Liver (tissue), 9 donors: ENCODE results near the gene MARCHF3. TPM values are rescaled to one million over a fixed set of nuclear protein-coding genes. Genes with fewer than 3 reads are reported as not detected.

Source experiments
- DNase-seq: peaks from one replicate; pipeline ENCODE4 v3.0.0-alpha.2; 2017; ENCODE audit warnings: low spot score
- H3K27ac ChIP-seq, 2 donors: one replicate each; pipeline ENCODE4 v1.7.0; 2013; ENCODE audit warnings: inconsistent platforms in 2 of 2, low read length in 2 of 2, control low read depth in 1 of 2, low read depth in 1 of 2, mild to moderate bottlenecking in 1 of 2
- H3K27me3 ChIP-seq, 4 donors: one replicate each; pipeline versions ENCODE4 v1.6.1 to v1.7.0; 2013; ENCODE audit warnings: low read length in 3 of 4, inconsistent platforms in 1 of 4, mild to moderate bottlenecking in 1 of 4, moderate library complexity in 1 of 4; ENCODE audit not compliant: control insufficient read depth in 4 of 4, insufficient read depth in 4 of 4
- H3K36me3 ChIP-seq, 4 donors: one replicate each; pipeline versions ENCODE4 v1.6.1 to v1.7.0; 2013; ENCODE audit warnings: low read length in 3 of 4, mild to moderate bottlenecking in 3 of 4, low read depth in 1 of 4, moderate library complexity in 1 of 4; ENCODE audit not compliant: control insufficient read depth in 4 of 4, insufficient read depth in 3 of 4
- H3K4me1 ChIP-seq, 4 donors: one replicate each; pipeline versions ENCODE4 v1.6.1 to v1.7.0; 2013; ENCODE audit warnings: low read length in 3 of 4, mild to moderate bottlenecking in 3 of 4, moderate library complexity in 1 of 4; ENCODE audit not compliant: control insufficient read depth in 4 of 4, insufficient read depth in 4 of 4
- H3K4me3 ChIP-seq, 3 donors: one replicate each; pipeline versions ENCODE4 v1.6.1 to v1.7.0; 2013; ENCODE audit warnings: low read length in 3 of 3, control low read depth in 1 of 3, low read depth in 1 of 3, mild to moderate bottlenecking in 1 of 3
- H3K9ac ChIP-seq, 2 donors: one replicate each; pipeline ENCODE4 v1.7.0; 2013; ENCODE audit warnings: low read length in 2 of 2, mild to moderate bottlenecking in 2 of 2, moderate library complexity in 2 of 2, control low read depth in 1 of 2, low read depth in 1 of 2
- H3K9me3 ChIP-seq, 4 donors: one replicate each; pipeline versions ENCODE4 v1.6.1 to v1.7.0; 2013; ENCODE audit warnings: low read length in 3 of 4; ENCODE audit not compliant: control insufficient read depth in 4 of 4
- ATF3 ChIP-seq: IDR thresholded peaks from 2 replicates; pipeline ENCODE4 v1.6.1; 2016; ENCODE audit warnings: antibody characterized with exemption
- CTCF ChIP-seq: fragments of 150-350 bp; IDR thresholded peaks from 2 replicates; pipeline ENCODE4 v1.5.1; 2017; ENCODE audit warnings: improper control_type of control experiment, low read depth, low read length; ENCODE audit not compliant: missing input control
- EGR1 ChIP-seq, 2 donors: IDR thresholded peaks; 2 replicates each; pipeline ENCODE4 v1.6.1; 2016 to 2018; ENCODE audit warnings: antibody characterized with exemption in 2 of 2, low read depth in 2 of 2
- FOXA1 ChIP-seq: IDR thresholded peaks from 2 replicates; pipeline ENCODE4 v1.6.1; 2016; ENCODE audit warnings: antibody characterized with exemption
- FOXA2 ChIP-seq: IDR thresholded peaks from 2 replicates; pipeline ENCODE4 v1.6.1; 2016; ENCODE audit warnings: antibody characterized with exemption
- GABPA ChIP-seq, 2 donors: IDR thresholded peaks in 1 of 2; conservative IDR thresholded peaks in 1 of 2; 2 replicates each; pipeline ENCODE4 v1.6.1; 2016; ENCODE audit warnings: antibody characterized with exemption in 2 of 2, mild to moderate bottlenecking in 1 of 2, moderate library complexity in 1 of 2
- HNF4A ChIP-seq, 2 donors: conservative IDR thresholded peaks; 2 replicates each; pipeline ENCODE4 v1.6.1; 2016; ENCODE audit warnings: antibody characterized with exemption in 2 of 2, mild to moderate bottlenecking in 2 of 2
- HNF4G ChIP-seq: IDR thresholded peaks from 2 replicates; pipeline ENCODE4 v1.6.1; 2016; ENCODE audit warnings: antibody characterized with exemption
- JUND ChIP-seq, 2 donors: IDR thresholded peaks; 2 replicates each; pipeline ENCODE4 v1.6.1; 2016; ENCODE audit warnings: antibody characterized with exemption in 2 of 2
- MAX ChIP-seq: IDR thresholded peaks from 2 replicates; pipeline ENCODE4 v1.6.1; 2016; ENCODE audit warnings: antibody characterized with exemption
- NR2F2 ChIP-seq: IDR thresholded peaks from 2 replicates; pipeline ENCODE4 v1.6.1; 2016; ENCODE audit warnings: antibody characterized with exemption
- RAD21 ChIP-seq, 2 donors: IDR thresholded peaks; 2 replicates each; pipeline ENCODE4 v1.6.1; 2016; ENCODE audit warnings: antibody characterized with exemption in 2 of 2, mild to moderate bottlenecking in 2 of 2
- REST ChIP-seq: IDR thresholded peaks from 2 replicates; pipeline ENCODE4 v1.6.1; 2016; ENCODE audit warnings: antibody characterized with exemption, mild to moderate bottlenecking
- RXRA ChIP-seq, 2 donors: IDR thresholded peaks; 2 replicates each; pipeline ENCODE4 v1.6.1; 2017 to 2018; ENCODE audit warnings: antibody characterized with exemption in 2 of 2, mild to moderate bottlenecking in 1 of 2
- SP1 ChIP-seq: IDR thresholded peaks from 2 replicates; pipeline ENCODE4 v1.6.1; 2018; ENCODE audit warnings: antibody characterized with exemption, mild to moderate bottlenecking
- TAF1 ChIP-seq: conservative IDR thresholded peaks from 2 replicates; pipeline ENCODE4 v1.6.1; 2016; ENCODE audit warnings: antibody characterized with exemption, mild to moderate bottlenecking
- YY1 ChIP-seq: IDR thresholded peaks from 2 replicates; pipeline ENCODE4 v1.6.1; 2016; ENCODE audit warnings: antibody characterized with exemption, mild to moderate bottlenecking
- ZBTB33 ChIP-seq: IDR thresholded peaks from 2 replicates; pipeline ENCODE4 v1.6.1; 2016; ENCODE audit warnings: antibody characterized with exemption
- WGBS: extraction: QIAGEN DNeasy Blood & Tissue Kit; methylation state at CpG from one replicate; pipeline ENCODE4 v1.1.7; 2013; 5-methylcytosine and 5-hydroxymethylcytosine counted together
- polyA plus RNA-seq, 2 donors: library from polyadenylated mRNA; stranded (reverse) in 1 of 2; unstranded in 1 of 2; fragments of 200-250 nt in 1 of 2; fragments of >200 nt in 1 of 2; fragmentation: Nextera tagmentation in 1 of 2; extraction: Ambion mirVana in 1 of 2; gene quantifications; one replicate each; pipeline versions ENCODE4 v1.2.1 to v1.2.3, GENCODE V29; 2013 to 2015
- total RNA-seq, 2 donors: library from RNA; depleted of rRNA; stranded (reverse); fragments of >200 nt; gene quantifications; one replicate each; pipeline ENCODE4 v1.2.3, GENCODE V29; 2014
- donor health status: healthy.
- donor health status: healthy.
- donor health status: healthy.
- donor health status: healthy.
- donor health status: healthy.

Gene MARCHF3
- total and polyA plus RNA-seq, 4 donors: 0.93 to 51.0 (median 1.4) TPM

GRCh38 chr5:126982926-126983873, 47.2 kb downstream of the MARCHF3 start:
- no peaks in the 10 kb centered on the region for H3K9me3 ChIP-seq
- WGBS: 86% methylated on average over 12 of the region's 12 CpGs
- no peak for TF ChIP-seq GABPA (IDR thresholded peaks at IDR 0.05 in 1 of 2, conservative IDR thresholded peaks at IDR 0.05 in 1 of 2)
- TF ChIP-seq SP1: no peak
- TF ChIP-seq TAF1: no peak
- TF ChIP-seq ATF3: no peak
- TF ChIP-seq HNF4A (conservative IDR thresholded peaks at IDR 0.05): no peak
- no peak for TF ChIP-seq EGR1 (IDR thresholded peaks at IDR 0.05; ENCODE audit: low read depth in 2 of 2)
- no peak for TF ChIP-seq NR2F2
- TF ChIP-seq HNF4G: no peak
- TF ChIP-seq YY1: no peak
- TF ChIP-seq MAX: no peak
- no peak for TF ChIP-seq JUND (IDR thresholded peaks at IDR 0.05)
- TF ChIP-seq FOXA2: no peak
- TF ChIP-seq RAD21 (IDR thresholded peaks at IDR 0.05): no peak
- TF ChIP-seq FOXA1: no peak
- no peak for TF ChIP-seq REST
- no peak for TF ChIP-seq RXRA (IDR thresholded peaks at IDR 0.05)
- no peaks in the 10 kb centered on the region for H3K4me1 ChIP-seq
- no peaks in the 10 kb centered on the region for H3K27me3 ChIP-seq
- no peak for DNase-seq
- H3K27ac ChIP-seq: no peak overlapping the region
- no peak overlapping the region for H3K4me3 ChIP-seq
- H3K36me3 ChIP-seq: no peaks in the 10 kb centered on the region
- no peak overlapping the region for H3K9ac ChIP-seq

GRCh38 chr5:126982202-126982601, 48.2 kb downstream of the MARCHF3 start:
- H3K4me3 ChIP-seq: no peak overlapping the region
- TF ChIP-seq JUND (IDR thresholded peaks at IDR 0.05) (no peak), HNF4A (conservative IDR thresholded peaks at IDR 0.05) (no peak), EGR1 (IDR thresholded peaks at IDR 0.05; ENCODE audit: low read depth in 2 of 2) (no peak), NR2F2 (no peak), SP1 (no peak), ZBTB33 (no peak), RAD21 (IDR thresholded peaks at IDR 0.05) (no peak), RXRA (IDR thresholded peaks at IDR 0.05) (no peak), CTCF (no peak), YY1 (no peak), FOXA2 (no peak), MAX (no peak), TAF1 (no peak), REST (no peak)
- H3K27me3 ChIP-seq: no peaks in the 10 kb centered on the region
- no peak for DNase-seq
- no peaks in the 10 kb centered on the region for H3K4me1 ChIP-seq
- no peak overlapping the region for H3K9ac ChIP-seq
- no peaks in the 10 kb centered on the region for H3K9me3 ChIP-seq
- 95% methylated on average over 1 of the region's 1 CpG for WGBS
- no peaks in the 10 kb centered on the region for H3K36me3 ChIP-seq
- H3K27ac ChIP-seq: no peak overlapping the region
